ENCODE results near the gene HELZ2. TPM values are rescaled to one million over a fixed set of nuclear protein-coding genes. Genes with fewer than 3 reads are reported as not detected.

HELZ2 gene
- total RNA-seq, 1 donor from 2014 or later, result 29.0 TPM

GRCh38 chr20:63544241-63544957, 29.6 kb downstream of the HELZ2 start:
- no peak for TF ChIP-seq CTCF (IDR thresholded peaks at IDR 0.05)
- Mint-ChIP-seq H3K9me3 (ENCODE audit: unreplicated experiment) (no peaks in the 10 kb centered on the region), H3K4me1 (ENCODE audit: unreplicated experiment) (peaks cover 6% of the 10 kb centered on the region), H3K36me3 (ENCODE audit: unreplicated experiment) (no peaks in the 10 kb centered on the region), H3K27ac (ENCODE audit: unreplicated experiment) (no peak overlapping the region), H3K4me3 (ENCODE audit: unreplicated experiment) (no peak overlapping the region), H3K27me3 (ENCODE audit: unreplicated experiment) (peaks cover 5% of the 10 kb centered on the region)
- no peak for DNase-seq (ENCODE audit: extremely low spot score, unreplicated experiment)

- Mint-ChIP-seq H3K9me3 (ENCODE audit: unreplicated experiment) (no peaks in the 10 kb centered on the region), H3K4me3 (ENCODE audit: unreplicated experiment) (no peak overlapping the region), H3K4me1 (ENCODE audit: unreplicated experiment) (peaks cover 6% of the 10 kb centered on the region), H3K36me3 (ENCODE audit: unreplicated experiment) (no peaks in the 10 kb centered on the region), H3K27ac (ENCODE audit: unreplicated experiment) (no peak overlapping the region), H3K27me3 (ENCODE audit: unreplicated experiment) (peaks cover 5% of the 10 kb centered on the region)
- no peak for DNase-seq (ENCODE audit: extremely low spot score, unreplicated experiment)
- TF ChIP-seq CTCF (IDR thresholded peaks at IDR 0.05), result no peak
These were observed 30.3 kb downstream of the HELZ2 start for GRCh38 chr20:63543733-63544132.

- Mint-ChIP-seq H3K27ac (ENCODE audit: unreplicated experiment) (no peak overlapping the region), H3K27me3 (ENCODE audit: unreplicated experiment) (peaks cover 5% of the 10 kb centered on the region), H3K36me3 (ENCODE audit: unreplicated experiment) (no peaks in the 10 kb centered on the region), H3K9me3 (ENCODE audit: unreplicated experiment) (no peaks in the 10 kb centered on the region), H3K4me3 (ENCODE audit: unreplicated experiment) (no peak overlapping the region), H3K4me1 (ENCODE audit: unreplicated experiment) (peaks cover 6% of the 10 kb centered on the region)
- TF ChIP-seq CTCF (IDR thresholded peaks at IDR 0.05), result no peak
- no peak for DNase-seq (ENCODE audit: extremely low spot score, unreplicated experiment)
These were observed 30.9 kb downstream of the HELZ2 start for GRCh38 chr20:63543131-63543530.

- TF ChIP-seq CTCF (IDR thresholded peaks at IDR 0.05), result no peak
- Mint-ChIP-seq H3K36me3 (ENCODE audit: unreplicated experiment) (no peaks in the 10 kb centered on the region), H3K9me3 (ENCODE audit: unreplicated experiment) (no peaks in the 10 kb centered on the region), H3K4me1 (ENCODE audit: unreplicated experiment) (peaks cover 9% of the 10 kb centered on the region), H3K4me3 (ENCODE audit: unreplicated experiment) (no peak overlapping the region), H3K27me3 (ENCODE audit: unreplicated experiment) (peaks cover 5% of the 10 kb centered on the region), H3K27ac (ENCODE audit: unreplicated experiment) (no peak overlapping the region)
- DNase-seq (ENCODE audit: extremely low spot score, unreplicated experiment), result no peak
These were observed 31.3 kb downstream of the HELZ2 start for GRCh38 chr20:63542696-63543095.

- Mint-ChIP-seq H3K36me3 (ENCODE audit: unreplicated experiment) (no peaks in the 10 kb centered on the region), H3K4me1 (ENCODE audit: unreplicated experiment) (peaks cover 10% of the 10 kb centered on the region)
- DNase-seq (ENCODE audit: extremely low spot score, unreplicated experiment), result no peak
These were observed 31.9 kb downstream of the HELZ2 start for GRCh38 chr20:63542031-63542559.

More at GRCh38 chr20:63542031-63542559, 31.9 kb downstream of the HELZ2 start:
- TF ChIP-seq CTCF (IDR thresholded peaks at IDR 0.05), result no peak
- Mint-ChIP-seq H3K27ac (ENCODE audit: unreplicated experiment) (no peak overlapping the region), H3K4me3 (ENCODE audit: unreplicated experiment) (no peak overlapping the region), H3K27me3 (ENCODE audit: unreplicated experiment) (peaks cover 5% of the 10 kb centered on the region), H3K9me3 (ENCODE audit: unreplicated experiment) (no peaks in the 10 kb centered on the region)

All from osteocyte (in vitro differentiated cells).